Endodermal cell (in vitro differentiated cells): ENCODE data around the gene LMAN1L. TPM values are rescaled to one million over a fixed set of nuclear protein-coding genes. Genes with fewer than 3 reads are reported as not detected.

Experiments
- DNase-seq: peaks from one replicate; pipeline ENCODE4 v3.0.0-alpha.2; 2017
- H3K27ac ChIP-seq: 2 replicates; pipeline ENCODE4 v1.5.1; 2013; ENCODE audit warnings: mild to moderate bottlenecking, low read depth, low read length, moderate library complexity
- H3K27me3 ChIP-seq: 2 replicates; pipeline ENCODE4 v1.6.1; 2013; ENCODE audit warnings: mild to moderate bottlenecking, low read length, moderate library complexity; ENCODE audit not compliant: insufficient read depth, control insufficient read depth, poor library complexity, severe bottlenecking
- H3K36me3 ChIP-seq: 2 replicates; pipeline ENCODE4 v1.7.0; 2013; ENCODE audit warnings: mild to moderate bottlenecking, low read length, moderate library complexity; ENCODE audit not compliant: control insufficient read depth, insufficient read depth
- H3K4me1 ChIP-seq: one replicate; pipeline ENCODE4 v1.7.0; 2013; ENCODE audit warnings: low read length; ENCODE audit not compliant: control insufficient read depth, insufficient read depth
- H3K4me3 ChIP-seq: 2 replicates; pipeline ENCODE4 v1.5.1; 2013; ENCODE audit warnings: mild to moderate bottlenecking, low read length, moderate library complexity
- H3K9ac ChIP-seq: 2 replicates; pipeline ENCODE4 v1.6.1; 2013; ENCODE audit warnings: mild to moderate bottlenecking, low read length, moderate library complexity; ENCODE audit not compliant: poor library complexity, severe bottlenecking; ENCODE audit errors: extremely low read depth
- H3K9me3 ChIP-seq: 2 replicates; pipeline ENCODE4 v1.6.1; 2013; ENCODE audit warnings: mild to moderate bottlenecking, low read length, moderate library complexity; ENCODE audit not compliant: control insufficient read depth
- H3K27ac Mint-ChIP-seq: 2 replicates; pipeline ENCODE4 v1.8.0; 2020; ENCODE audit warnings: mixed read lengths
- H3K27me3 Mint-ChIP-seq: 2 replicates; pipeline ENCODE4 v1.8.0; 2021; ENCODE audit warnings: mild to moderate bottlenecking, mixed read lengths; ENCODE audit not compliant: insufficient read depth
- H3K36me3 Mint-ChIP-seq: 2 replicates; pipeline ENCODE4 v1.8.0; 2020; ENCODE audit warnings: low read depth, mixed read lengths
- H3K4me1 Mint-ChIP-seq: 2 replicates; pipeline ENCODE4 v1.8.0; 2020; ENCODE audit warnings: mixed read lengths
- H3K4me3 Mint-ChIP-seq: 2 replicates; pipeline ENCODE4 v1.8.0; 2020; ENCODE audit warnings: mild to moderate bottlenecking, moderate library complexity, mixed read lengths
- H3K9me3 Mint-ChIP-seq: 2 replicates; pipeline ENCODE4 v1.8.0; 2020; ENCODE audit warnings: mild to moderate bottlenecking, mixed read lengths
- WGBS, 2 experiments: methylation state at CpG; one replicate each; pipeline versions ENCODE4 v1.1.5 to v1.1.7; 2013; ENCODE audit warnings: missing lambda C conversion rate in 2 of 2, mixed read lengths in 1 of 2; ENCODE audit not compliant: insufficient coverage in 1 of 2, insufficient read length in 1 of 2; 5-methylcytosine and 5-hydroxymethylcytosine counted together
- total RNA-seq, 2 donors: library from RNA; stranded (reverse); fragmentation: NEBNext Ultra II Directional in 1 of 2; extraction: Animal tissue kit (Norgen Biotek cat#: 25700) in 1 of 2; gene quantifications; 2 replicates in 1 of 2; 3 replicates in 1 of 2; pipeline ENCODE4 v1.2.1, GENCODE V29; 2021
- TF ChIP-seq, protein P1 (sequence below): fragments of 200-600 bp; sonication (generic); conservative IDR thresholded peaks from 2 replicates; pipeline ENCODE4 v1.5.0; 2021; ENCODE audit warnings: antibody characterized with exemption, mild to moderate bottlenecking

LMAN1L gene
- total RNA-seq, 2 donors from 2014 or later: not detected

DNA sequence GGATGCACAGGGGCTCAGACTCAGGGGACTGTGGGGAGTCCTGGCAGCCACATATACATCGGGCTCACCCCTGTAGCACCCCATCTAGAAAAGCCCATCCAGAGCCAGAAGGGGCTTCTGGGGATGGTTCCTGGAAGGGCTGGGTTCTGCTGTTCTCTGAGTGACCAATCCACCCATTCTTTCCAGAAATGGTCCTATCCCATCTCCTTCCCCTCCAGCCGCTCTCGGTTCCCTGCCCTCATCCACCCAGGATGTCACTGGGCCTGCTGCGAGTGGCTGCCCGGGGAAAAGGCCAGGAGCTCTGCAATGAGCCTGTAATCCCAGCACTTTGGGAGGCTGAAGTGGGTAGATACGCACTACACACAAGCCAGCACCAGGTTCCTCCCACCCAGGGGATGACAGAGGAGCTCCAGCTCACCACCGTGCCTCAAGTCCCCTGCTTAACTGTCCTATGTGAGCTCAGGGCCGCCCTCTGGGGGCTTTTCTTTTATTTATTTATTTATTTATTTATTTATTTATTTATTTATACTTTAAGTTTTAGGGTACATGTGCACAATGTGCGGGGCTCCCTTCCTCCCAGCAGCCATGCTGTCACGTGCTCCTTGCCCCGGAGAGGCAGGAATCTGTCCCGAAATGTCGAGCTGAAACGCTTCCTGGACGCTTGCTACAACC, 44.4 kb upstream of the LMAN1L start:
- no peak overlapping the region for H3K27ac ChIP-seq
- 42 to 59% methylated on average over 8 to 14 of the region's 15 CpGs for WGBS, 2 experiments
- TF ChIP-seq, protein P1, sequence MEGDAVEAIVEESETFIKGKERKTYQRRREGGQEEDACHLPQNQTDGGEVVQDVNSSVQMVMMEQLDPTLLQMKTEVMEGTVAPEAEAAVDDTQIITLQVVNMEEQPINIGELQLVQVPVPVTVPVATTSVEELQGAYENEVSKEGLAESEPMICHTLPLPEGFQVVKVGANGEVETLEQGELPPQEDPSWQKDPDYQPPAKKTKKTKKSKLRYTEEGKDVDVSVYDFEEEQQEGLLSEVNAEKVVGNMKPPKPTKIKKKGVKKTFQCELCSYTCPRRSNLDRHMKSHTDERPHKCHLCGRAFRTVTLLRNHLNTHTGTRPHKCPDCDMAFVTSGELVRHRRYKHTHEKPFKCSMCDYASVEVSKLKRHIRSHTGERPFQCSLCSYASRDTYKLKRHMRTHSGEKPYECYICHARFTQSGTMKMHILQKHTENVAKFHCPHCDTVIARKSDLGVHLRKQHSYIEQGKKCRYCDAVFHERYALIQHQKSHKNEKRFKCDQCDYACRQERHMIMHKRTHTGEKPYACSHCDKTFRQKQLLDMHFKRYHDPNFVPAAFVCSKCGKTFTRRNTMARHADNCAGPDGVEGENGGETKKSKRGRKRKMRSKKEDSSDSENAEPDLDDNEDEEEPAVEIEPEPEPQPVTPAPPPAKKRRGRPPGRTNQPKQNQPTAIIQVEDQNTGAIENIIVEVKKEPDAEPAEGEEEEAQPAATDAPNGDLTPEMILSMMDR: no peak
- H3K27ac Mint-ChIP-seq: no peak overlapping the region
- no peaks in the 10 kb centered on the region for H3K9me3 ChIP-seq
- peaks cover 4% of the 10 kb centered on the region for H3K4me1 ChIP-seq
- no peak overlapping the region for H3K9ac ChIP-seq
- H3K36me3 Mint-ChIP-seq: no peaks in the 10 kb centered on the region
- DNase-seq: no peak
- peaks cover 13% of the 10 kb centered on the region for H3K27me3 Mint-ChIP-seq
- no peaks in the 10 kb centered on the region for H3K36me3 ChIP-seq
- no peaks in the 10 kb centered on the region for H3K9me3 Mint-ChIP-seq
- H3K27me3 ChIP-seq: peaks cover 11% of the 10 kb centered on the region
- H3K4me3 Mint-ChIP-seq: peak overlapping the region; percentile 14
- H3K4me1 Mint-ChIP-seq: peaks cover 16% of the 10 kb centered on the region
- no peak overlapping the region for H3K4me3 ChIP-seq

DNA sequence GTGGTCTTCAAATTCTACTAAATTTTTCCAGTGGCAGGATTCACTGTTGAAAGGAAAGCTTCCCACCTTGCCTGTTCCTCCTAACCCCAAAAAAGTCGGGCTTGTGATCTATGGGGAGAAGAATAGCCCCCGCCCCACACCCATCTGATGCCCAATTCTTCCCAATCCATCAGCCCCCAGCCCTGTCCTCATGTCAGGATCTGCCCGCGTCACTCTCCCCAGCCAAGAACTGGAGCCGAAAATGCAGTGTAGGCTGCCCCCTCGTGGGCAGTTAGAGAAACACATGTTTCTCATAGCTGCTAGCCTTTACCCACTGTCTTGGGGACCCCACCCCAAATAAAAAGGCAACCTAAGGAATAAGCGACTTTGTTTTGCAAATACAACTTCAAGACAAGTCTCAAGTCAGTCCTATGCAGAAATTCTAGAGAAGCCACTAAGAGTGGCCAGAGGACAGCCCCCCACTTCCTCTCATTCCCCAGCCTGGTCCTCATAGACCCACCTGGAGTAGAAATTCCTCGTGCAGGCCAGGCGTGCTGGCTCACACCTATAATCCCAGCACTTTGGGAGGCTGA, 43.8 kb upstream of the LMAN1L start:
- H3K27ac ChIP-seq: no peak overlapping the region
- WGBS, 2 experiments: 5 to 18% methylated on average over 4 to 9 of the region's 9 CpGs
- H3K9me3 Mint-ChIP-seq: no peaks in the 10 kb centered on the region
- H3K4me1 ChIP-seq: peaks cover 9% of the 10 kb centered on the region
- no peaks in the 10 kb centered on the region for H3K36me3 ChIP-seq
- no peak overlapping the region for H3K9ac ChIP-seq
- H3K27me3 Mint-ChIP-seq: peaks cover 9% of the 10 kb centered on the region
- H3K9me3 ChIP-seq: no peaks in the 10 kb centered on the region
- H3K4me3 ChIP-seq: no peak overlapping the region
- peak overlapping the region; percentile 14 for H3K4me3 Mint-ChIP-seq
- TF ChIP-seq, protein P1: peak; percentile 91
- no peaks in the 10 kb centered on the region for H3K36me3 Mint-ChIP-seq
- peak; percentile 90 for DNase-seq
- H3K27me3 ChIP-seq: peaks cover 11% of the 10 kb centered on the region
- peaks cover 22% of the 10 kb centered on the region for H3K4me1 Mint-ChIP-seq
- peak overlapping the region; percentile 14 for H3K27ac Mint-ChIP-seq

DNA sequence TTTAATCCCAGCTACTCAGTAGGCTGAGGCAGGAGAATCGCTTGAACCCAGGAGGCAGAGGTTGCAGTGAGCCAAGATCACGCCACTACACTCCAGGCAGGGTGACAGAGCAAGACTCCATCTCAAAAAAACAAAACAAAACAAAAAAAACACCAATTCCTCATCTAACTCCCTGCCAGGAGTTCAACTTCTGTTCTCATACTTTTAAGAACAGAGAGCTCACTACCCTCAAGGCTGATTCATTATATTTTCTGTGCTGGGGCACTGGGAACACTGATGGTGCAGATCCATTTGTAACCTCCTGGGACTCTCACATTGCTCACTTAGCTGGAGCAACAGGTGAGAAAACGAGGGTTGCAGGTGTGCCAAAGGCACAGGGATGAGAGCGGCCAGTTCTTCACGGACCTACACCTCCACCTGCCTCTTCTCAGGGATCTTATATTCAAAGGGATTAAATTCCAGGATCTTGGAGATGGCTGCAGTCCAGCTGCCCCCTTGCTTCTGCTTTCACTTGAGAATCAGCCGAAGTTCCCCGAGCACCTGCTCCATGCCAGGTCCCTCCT, 43.1 kb upstream of the LMAN1L start:
- no peak for DNase-seq
- Histone ChIP-seq H3K4me1 (peaks cover 9% of the 10 kb centered on the region), H3K9me3 (no peaks in the 10 kb centered on the region), H3K4me3 (no peak overlapping the region), H3K27me3 (peaks cover 11% of the 10 kb centered on the region), H3K27ac (no peak overlapping the region), H3K9ac (no peak overlapping the region), H3K36me3 (no peaks in the 10 kb centered on the region)
- H3K4me1 Mint-ChIP-seq: peaks cover 27% of the 10 kb centered on the region
- 86 to 87% methylated on average over 7 of the region's 7 CpGs for WGBS, 2 experiments
- TF ChIP-seq, protein P1: no peak
- H3K4me3 Mint-ChIP-seq: no peak overlapping the region
- no peak overlapping the region for H3K27ac Mint-ChIP-seq
- peaks cover 9% of the 10 kb centered on the region for H3K27me3 Mint-ChIP-seq
- no peaks in the 10 kb centered on the region for H3K36me3 Mint-ChIP-seq
- H3K9me3 Mint-ChIP-seq: no peaks in the 10 kb centered on the region
